ENCODE data around the gene ZBTB7C. TPM values are rescaled to one million over a fixed set of nuclear protein-coding genes. Genes with fewer than 3 reads are reported as not detected.
A peak's percentile ranks its signal among the peaks of the same experiment; 100 is the strongest.

Gene ZBTB7C
- total RNA-seq, 1 donor from 2014 or later: 0.15 TPM

- Mint-ChIP-seq H3K4me1 (peaks cover 23% of the 10 kb centered on the region), H3K27ac (no peak overlapping the region), H3K27me3 (ENCODE audit: insufficient read depth, low read depth) (no peaks in the 10 kb centered on the region), H3K4me3 (no peak overlapping the region), H3K9me3 (no peaks in the 10 kb centered on the region), H3K36me3 (no peaks in the 10 kb centered on the region)
- TF ChIP-seq EZH2phosphoT487 (IDR thresholded peaks at IDR 0.05) (no peak), EZH2 (IDR thresholded peaks at IDR 0.05) (no peak), CTCF (IDR thresholded peaks at IDR 0.05) (no peak)
- Histone ChIP-seq H3K4me2 (no peak overlapping the region), H3K4me1 (peaks cover 28% of the 10 kb centered on the region), H2AFZ (replicated peaks) (no peak overlapping the region), H3K27me3 (no peaks in the 10 kb centered on the region), H3K27ac (no peak overlapping the region), H3K79me2 (ENCODE audit: low read depth) (no peaks in the 10 kb centered on the region), H3F3A (ENCODE audit: low read depth) (peaks cover 5% of the 10 kb centered on the region), H4K20me1 (ENCODE audit: low read depth) (no peaks in the 10 kb centered on the region), H3K36me3 (no peaks in the 10 kb centered on the region), H3K9ac (no peak overlapping the region), H3K4me3 (no peak overlapping the region), H3K9me3 (ENCODE audit: low read depth) (no peaks in the 10 kb centered on the region)
- DNase-seq (ENCODE audit: low spot score): no peak
Measured at GRCh38 chr18:48296581-48296980, 112.6 kb downstream of the ZBTB7C start.

GRCh38 chr18:48295586-48296311 lies 113.4 kb downstream of the ZBTB7C start:
- Mint-ChIP-seq H3K27me3 (ENCODE audit: insufficient read depth, low read depth) (peaks cover 5% of the 10 kb centered on the region), H3K4me3 (no peak overlapping the region), H3K4me1 (peaks cover 21% of the 10 kb centered on the region), H3K36me3 (no peaks in the 10 kb centered on the region), H3K27ac (no peak overlapping the region), H3K9me3 (no peaks in the 10 kb centered on the region)
- H3K36me3 ChIP-seq: no peaks in the 10 kb centered on the region
- no peak overlapping the region for H3K4me3 ChIP-seq
- H3K79me2 ChIP-seq (ENCODE audit: low read depth): no peaks in the 10 kb centered on the region
- no peak overlapping the region for H3K4me2 ChIP-seq
- H4K20me1 ChIP-seq (ENCODE audit: low read depth): no peaks in the 10 kb centered on the region
- H2AFZ ChIP-seq (replicated peaks): no peak overlapping the region
- H3K9me3 ChIP-seq (ENCODE audit: low read depth): no peaks in the 10 kb centered on the region
- H3K27me3 ChIP-seq: no peaks in the 10 kb centered on the region
- DNase-seq (ENCODE audit: low spot score): peak; percentile 73
- no peak overlapping the region for H3K9ac ChIP-seq
- no peak overlapping the region for H3K27ac ChIP-seq
- H3F3A ChIP-seq (ENCODE audit: low read depth): peaks cover 5% of the 10 kb centered on the region
- TF ChIP-seq CTCF (IDR thresholded peaks at IDR 0.05) (peak; percentile 58), EZH2 (IDR thresholded peaks at IDR 0.05) (no peak)
- H3K4me1 ChIP-seq: peaks cover 26% of the 10 kb centered on the region

- no peak overlapping the region for H3K9ac ChIP-seq
- H3K4me3 ChIP-seq: no peak overlapping the region
- no peaks in the 10 kb centered on the region for H3K36me3 ChIP-seq
- Mint-ChIP-seq H3K9me3 (no peaks in the 10 kb centered on the region), H3K4me3 (no peak overlapping the region), H3K36me3 (no peaks in the 10 kb centered on the region), H3K27me3 (ENCODE audit: insufficient read depth, low read depth) (peaks cover 5% of the 10 kb centered on the region), H3K4me1 (peaks cover 14% of the 10 kb centered on the region), H3K27ac (no peak overlapping the region)
- H3K27me3 ChIP-seq: no peaks in the 10 kb centered on the region
- peaks cover 5% of the 10 kb centered on the region for H3F3A ChIP-seq (ENCODE audit: low read depth)
- peaks cover 26% of the 10 kb centered on the region for H3K4me1 ChIP-seq
- no peak for TF ChIP-seq EZH2phosphoT487 (IDR thresholded peaks at IDR 0.05)
- no peak for TF ChIP-seq CTCF (IDR thresholded peaks at IDR 0.05)
- no peak for TF ChIP-seq EZH2 (IDR thresholded peaks at IDR 0.05)
- peak overlapping the region; percentile 27 for H3K4me2 ChIP-seq
- H4K20me1 ChIP-seq (ENCODE audit: low read depth): no peaks in the 10 kb centered on the region
- H2AFZ ChIP-seq (replicated peaks): no peak overlapping the region
- H3K9me3 ChIP-seq (ENCODE audit: low read depth): no peaks in the 10 kb centered on the region
- no peak for DNase-seq (ENCODE audit: low spot score)
- no peaks in the 10 kb centered on the region for H3K79me2 ChIP-seq (ENCODE audit: low read depth)
- no peak overlapping the region for H3K27ac ChIP-seq
Measured at GRCh38 chr18:48294899-48295585, 114.1 kb downstream of the ZBTB7C start.
